NOMO-1 treated with dmso at 0.1 percent for 144 hours (cell line): ENCODE data around the gene GNA15.

ENCODE experiments used
- DNase-seq: peaks from one replicate; lab custom pipeline; 2025; ENCODE audit not compliant: unreplicated experiment; lab: John Stamatoyannopoulos, UW

Gene GNA15

DNA sequence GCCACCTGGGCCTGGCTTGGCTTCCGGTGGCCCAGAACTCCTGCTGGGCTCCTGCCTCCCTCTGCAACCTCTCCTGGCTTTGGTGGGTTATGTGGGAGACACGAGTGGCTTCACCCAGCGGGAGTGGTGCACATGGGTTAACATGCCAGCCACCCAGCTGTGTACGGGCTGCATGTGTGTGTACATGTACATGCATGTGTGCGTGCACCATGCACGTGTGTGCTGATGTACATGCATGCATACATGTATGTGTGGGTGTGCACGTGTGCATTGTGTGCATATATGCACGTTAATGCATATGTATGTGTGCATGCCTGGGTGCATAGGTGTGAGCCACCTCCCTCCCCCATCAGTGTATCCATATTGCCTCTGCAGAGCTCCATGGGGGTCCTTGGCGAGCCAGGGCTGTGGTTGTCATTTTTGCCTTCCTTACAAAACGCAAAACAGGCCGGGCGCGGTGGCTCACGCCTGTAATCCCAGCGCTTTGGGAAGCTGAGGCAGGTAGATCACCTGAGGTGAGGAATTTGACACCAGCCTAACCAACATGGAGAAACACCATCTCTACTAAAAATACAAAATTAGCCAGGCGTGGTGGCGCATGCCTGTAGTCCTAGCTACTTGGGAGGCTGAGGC lies 29.2 kb upstream of the GNA15 start:
- DNase-seq = no peak

DNA sequence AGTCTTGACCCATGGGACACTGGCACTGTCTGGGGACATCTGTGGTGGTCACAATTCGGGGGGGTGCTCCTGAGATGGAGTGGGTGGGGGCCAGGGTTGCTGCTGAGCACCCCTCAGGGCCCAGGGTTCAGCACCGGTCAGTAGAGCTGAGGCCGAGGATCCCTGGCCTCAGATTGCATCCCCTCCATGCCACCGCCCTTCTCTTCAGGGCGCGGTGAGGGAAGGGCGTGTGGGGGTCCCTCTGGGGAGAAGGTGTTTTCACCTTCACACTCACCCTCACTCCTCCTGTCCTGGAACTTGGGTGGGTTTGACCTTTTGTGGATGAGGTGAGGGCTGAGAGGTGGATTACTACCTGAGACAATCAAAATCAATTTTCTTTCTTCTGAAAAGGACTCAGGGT lies 28.2 kb upstream of the GNA15 start:
- DNase-seq = no peak

DNA sequence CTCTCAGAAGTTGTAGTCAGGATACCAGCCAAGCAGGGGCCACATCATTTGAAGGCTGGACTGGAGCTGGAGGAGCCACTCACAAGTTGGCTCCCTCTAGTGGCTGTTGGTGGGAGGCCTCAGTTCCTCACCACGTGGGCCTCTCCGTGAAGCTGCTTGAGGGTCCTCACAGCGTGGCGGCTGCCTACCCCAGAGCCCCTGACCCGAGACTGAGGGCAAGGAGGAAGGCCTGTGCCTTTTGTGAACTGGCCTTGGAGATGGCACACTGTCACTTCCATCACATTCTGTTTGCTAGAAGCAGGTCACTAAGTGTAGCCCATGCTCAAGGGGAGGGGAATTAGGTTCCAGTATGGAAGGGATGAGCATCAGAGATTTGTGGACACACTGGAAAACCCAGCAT lies 27.1 kb upstream of the GNA15 start:
- peak; percentile 66 for DNase-seq

DNA sequence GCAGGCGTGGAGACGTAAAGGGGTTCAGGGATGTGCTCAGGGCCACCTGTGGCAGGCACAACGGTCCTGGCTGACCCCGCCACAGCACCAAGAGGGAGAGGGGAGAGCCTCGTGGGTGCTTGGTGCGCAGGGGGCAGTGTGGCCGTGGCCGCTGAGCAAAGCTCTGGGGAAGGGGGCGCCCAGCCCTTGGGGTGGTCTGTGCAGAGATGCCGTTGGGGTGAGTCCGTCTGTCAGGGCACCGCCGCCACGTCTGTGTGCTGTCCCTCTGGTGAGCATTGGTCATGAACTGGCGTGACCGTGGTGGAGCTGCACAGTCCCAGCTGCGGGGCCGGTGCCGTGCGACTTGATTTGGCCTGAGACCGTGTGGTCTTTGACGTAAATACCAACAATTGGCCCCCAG lies 26.3 kb upstream of the GNA15 start:
- DNase-seq = no peak

DNA sequence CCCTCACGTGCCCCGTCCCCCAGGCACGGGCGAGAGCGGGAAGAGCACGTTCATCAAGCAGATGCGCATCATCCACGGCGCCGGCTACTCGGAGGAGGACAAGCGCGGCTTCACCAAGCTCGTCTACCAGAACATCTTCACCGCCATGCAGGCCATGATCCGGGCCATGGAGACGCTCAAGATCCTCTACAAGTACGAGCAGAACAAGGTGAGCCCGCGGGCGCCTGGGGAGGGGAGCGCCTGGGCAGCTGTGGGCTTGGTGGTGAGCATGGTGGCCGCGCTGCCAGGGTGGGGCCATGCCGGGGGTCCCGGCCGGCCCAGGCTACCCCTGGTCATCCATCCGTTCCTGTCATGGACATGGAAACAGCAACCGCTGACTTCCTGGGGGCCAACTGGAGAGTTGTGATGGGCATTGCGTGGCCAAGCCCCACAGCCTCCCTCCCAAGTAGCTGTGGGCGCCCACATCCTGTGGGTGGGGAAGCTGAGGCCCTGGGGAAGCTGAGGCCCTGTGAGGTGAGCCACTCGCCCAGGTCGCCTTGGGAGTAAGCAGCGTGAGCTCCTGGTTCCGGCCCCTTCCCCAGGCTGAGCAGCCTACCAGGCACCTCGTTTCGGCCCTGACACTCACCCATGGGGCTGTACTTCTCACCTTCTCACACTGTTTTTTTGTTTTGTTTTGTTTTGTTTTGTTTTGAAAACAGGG lies 25.6 kb upstream of the GNA15 start:
- no peak for DNase-seq

DNA sequence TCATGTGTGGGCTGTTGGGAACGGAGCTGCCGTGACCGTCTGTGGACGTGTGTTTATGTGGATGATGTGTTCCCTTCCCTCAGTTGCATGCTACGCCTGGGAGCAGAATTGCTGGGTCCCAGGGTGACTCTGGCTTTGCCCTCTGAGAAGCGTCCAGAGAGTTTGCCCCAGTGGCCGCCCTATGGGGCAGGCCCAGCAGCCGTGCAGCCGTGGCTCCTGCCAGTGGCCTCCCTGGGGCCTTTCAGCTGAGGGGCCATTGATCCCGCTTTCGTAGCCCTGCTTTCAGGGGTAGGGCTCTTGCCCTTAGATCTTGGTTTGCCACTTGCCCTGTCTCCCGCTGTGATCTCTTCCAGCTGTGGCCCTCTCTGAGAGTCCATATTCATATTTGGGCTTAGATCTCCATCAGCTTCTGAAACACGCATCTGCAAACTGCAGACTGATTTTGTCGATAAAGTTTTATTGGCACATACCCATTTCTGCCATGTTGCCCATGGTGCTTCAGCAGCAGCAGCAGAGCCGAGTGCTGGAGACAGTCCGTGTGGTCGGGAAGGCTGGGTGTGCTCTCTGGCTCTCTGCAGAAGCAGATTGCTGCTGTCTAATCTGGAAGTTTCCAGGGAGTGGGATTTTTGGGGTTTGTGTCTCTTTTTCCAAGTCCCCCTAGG lies 24.1 kb upstream of the GNA15 start:
- no peak for DNase-seq

DNA sequence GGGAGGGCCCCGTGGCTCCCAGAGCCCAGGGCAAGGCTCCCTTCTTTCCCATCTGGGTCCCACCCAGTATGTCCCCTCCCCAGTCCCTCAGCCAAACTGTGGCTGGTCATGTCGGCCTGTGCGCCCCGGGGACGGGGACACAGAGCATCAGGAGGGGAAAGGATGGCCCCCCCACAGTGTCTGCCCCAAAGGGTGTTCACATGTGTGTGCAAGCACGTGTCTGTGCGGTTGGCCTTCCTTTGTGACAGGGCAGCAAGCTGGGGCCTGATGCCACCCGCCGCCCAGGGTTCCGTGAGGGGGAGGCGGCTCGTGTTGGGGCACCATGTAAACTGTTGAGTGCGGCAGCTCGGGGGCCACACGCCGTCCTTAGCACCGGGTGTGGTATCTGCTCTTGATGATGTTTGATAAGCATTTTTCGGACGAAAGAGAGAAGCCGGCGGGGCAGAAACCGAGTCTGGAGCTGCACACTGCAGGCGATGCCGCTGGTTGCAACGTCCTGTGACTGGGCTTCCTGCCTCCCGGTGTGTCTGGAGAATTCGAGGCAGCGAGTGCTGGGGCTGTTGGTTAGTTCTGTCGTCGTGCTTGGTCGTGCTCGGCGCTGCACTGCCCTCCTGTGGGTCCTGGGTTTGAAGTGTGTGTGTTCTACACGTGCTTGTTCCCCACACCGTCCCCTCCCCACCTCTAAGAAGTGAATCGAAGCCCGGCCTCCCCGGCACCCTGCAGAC lies 23.3 kb upstream of the GNA15 start:
- DNase-seq = no peak

DNA sequence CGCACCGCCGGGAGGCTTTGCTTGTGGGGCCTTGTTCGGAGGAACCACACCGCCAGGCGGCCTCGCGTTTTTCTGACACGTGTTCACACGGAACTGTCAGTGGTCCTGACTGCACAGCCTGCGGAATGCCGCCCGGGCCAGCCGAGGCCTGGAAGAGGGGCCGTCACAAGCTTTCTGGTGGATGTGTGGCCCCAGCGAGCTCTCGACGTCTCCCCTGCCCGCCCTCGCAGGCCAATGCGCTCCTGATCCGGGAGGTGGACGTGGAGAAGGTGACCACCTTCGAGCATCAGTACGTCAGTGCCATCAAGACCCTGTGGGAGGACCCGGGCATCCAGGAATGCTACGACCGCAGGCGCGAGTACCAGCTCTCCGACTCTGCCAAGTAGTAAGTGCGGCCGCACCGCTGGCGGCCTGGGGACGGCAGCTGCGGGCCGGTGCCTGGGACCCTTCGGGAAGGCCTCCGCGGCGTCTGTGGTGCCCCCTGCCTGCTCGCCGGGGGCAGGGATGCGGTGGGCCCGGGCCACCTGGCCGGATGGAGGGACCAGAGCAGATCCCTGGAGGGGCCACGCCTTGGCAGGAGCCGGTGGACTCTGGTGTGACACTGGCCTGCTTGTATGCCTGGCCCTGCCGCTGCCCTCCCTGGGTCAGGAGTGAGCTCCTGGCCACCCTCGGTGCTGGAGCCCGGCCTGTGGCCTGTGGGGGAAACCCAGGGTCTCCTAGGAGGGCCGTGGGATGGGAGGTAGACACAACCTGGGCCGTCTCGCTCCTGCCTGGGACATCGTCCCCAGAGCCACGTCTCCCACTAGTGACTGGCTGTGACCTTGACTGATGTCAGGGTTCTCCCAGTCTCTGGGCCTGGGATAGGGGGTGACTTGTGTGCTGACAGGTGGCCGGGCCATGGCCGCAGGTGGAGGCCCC lies 22.5 kb upstream of the GNA15 start:
- no peak for DNase-seq

DNA sequence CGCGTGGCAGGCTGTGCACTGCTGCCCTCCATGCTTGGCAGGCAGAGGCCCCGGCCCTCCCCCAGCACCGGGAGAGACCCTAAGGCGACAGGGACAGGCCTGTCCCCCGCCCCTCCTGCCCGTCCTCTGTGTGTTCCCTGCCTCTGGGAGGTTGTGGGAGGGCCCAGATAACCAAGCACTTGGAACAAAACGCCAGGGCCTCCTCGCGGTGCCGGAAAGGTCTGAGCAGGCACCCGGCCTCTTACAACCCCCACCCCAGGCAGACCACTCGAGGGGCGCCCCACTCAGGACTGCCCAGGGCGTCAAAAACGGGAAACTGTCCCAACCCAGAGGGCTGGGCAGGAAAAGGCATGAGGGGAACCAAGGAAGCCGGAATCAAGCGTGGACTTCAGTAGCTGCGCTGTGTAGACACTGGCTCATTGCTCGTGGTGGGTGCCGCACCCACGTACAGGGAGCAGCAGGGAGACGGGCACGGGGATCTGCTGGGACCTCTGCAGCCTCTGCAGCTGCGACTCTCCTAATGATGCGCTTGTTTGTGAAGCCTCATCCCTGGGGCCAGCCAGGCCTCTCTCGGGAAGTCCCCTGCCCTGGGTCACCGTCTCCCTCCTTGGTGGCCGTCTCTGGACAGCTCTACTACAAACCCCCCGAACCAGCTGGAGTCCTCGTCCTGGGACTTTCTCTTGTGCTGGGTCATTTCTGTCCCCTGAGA lies 21.7 kb upstream of the GNA15 start:
- no peak for DNase-seq

DNA sequence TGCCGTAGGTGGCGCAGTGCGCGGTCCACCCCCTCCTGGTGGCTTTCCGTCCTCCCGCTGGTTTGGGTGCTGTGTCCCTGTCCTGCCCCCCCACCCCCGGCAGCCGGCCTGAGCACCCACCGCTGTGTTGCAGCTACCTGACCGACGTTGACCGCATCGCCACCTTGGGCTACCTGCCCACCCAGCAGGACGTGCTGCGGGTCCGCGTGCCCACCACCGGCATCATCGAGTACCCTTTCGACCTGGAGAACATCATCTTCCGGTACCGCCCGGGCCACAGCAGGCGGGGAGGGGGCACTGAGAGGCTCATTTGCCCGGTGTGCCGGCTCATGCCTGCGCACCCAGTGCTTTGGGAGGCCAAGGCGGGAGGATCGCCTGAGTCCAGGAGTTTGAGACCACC lies 21.0 kb upstream of the GNA15 start:
- DNase-seq = no peak

DNA sequence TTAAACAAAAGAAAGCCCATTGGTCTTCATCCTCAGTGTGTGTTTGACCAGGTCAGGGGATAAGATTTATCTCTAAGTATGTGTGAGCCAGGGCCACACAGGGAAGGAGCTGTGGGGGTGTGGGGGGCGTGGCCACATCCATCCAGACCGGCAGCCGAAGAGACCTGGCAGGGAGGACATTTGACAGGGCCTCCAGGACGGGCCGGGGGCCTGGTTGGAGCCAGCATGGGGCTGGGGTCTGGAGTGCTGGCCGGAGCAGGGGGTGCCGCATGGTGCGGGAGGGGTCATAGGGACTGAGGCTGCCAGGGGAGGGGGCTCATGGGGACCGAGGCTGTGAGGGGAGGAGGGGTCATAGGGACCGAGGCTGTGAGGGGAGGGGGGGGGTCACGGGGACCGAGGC lies 20.4 kb upstream of the GNA15 start:
- no peak for DNase-seq

DNA sequence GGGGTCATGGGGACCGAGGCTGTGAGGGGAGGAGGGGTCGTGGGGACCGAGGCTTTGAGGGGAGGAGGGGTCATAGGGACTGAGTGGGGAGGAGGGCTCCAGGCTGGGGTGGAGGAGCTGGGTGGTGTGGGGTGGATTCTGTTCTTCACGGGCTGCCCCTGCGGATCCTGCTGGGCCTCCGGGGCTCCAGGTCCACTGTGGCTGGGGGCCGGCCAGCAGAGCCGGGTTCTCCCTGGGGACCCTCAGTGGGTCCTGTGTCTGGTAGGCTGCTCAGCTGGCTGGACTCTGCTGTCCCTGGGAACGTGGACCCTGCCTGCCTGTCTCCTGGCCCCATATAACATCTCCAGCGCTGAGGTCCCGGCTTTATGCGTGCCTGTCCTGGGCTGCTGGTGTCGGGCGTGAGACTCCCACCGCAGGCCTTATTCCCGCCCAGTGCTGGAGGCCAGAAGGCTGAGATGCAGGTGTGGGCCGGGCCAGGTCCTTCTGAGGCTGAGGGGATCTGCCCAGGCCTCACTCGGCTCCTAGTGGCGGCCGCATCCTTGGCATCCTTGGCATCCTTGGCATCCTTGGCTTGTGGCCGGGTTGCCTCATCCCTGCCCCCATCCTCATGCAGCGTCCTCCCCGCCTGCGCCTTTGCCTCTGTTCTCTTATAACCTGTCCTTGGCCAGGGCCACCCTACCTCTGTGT lies 19.8 kb upstream of the GNA15 start:
- DNase-seq = no peak

DNA sequence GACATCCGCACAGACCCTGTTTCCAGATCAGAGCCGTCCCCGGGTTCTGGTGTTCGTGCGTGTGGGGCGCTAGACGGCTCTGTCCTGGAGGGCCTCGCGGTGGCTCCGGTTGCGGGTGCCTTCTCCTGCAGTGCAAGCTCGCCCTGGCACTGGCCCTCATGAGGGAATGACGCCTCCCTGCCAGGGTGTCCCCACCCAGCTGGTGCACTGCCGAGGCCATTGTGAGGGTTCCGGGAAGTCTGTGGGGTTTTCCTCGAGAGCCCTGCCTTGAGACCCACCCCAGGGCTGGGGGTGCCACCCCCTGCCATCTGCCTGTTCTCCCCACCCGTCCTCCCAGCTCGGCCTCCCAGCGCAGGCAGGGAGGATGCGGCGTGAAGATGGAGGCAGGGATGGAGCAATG lies 19.2 kb upstream of the GNA15 start:
- no peak for DNase-seq

DNA sequence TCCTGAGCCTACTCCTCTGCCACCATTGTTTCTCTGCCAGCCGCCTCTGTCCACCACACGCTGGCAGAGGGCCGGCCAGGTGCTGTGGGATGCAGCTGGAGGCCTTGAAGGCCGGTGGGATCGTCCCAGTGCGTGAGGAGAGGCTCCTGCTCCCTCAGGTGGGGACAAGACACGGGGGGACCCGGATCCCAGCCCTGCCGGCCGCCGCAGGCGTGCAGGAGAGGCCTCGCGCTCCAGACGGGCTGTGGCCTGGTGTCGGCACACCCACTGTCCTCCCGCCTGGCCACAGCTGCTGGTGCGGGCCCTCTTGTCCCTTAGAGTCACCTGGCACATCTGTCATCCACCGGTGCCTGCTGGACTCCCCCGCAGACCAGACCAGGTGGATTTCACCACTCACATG lies 18.1 kb upstream of the GNA15 start:
- DNase-seq = no peak

DNA sequence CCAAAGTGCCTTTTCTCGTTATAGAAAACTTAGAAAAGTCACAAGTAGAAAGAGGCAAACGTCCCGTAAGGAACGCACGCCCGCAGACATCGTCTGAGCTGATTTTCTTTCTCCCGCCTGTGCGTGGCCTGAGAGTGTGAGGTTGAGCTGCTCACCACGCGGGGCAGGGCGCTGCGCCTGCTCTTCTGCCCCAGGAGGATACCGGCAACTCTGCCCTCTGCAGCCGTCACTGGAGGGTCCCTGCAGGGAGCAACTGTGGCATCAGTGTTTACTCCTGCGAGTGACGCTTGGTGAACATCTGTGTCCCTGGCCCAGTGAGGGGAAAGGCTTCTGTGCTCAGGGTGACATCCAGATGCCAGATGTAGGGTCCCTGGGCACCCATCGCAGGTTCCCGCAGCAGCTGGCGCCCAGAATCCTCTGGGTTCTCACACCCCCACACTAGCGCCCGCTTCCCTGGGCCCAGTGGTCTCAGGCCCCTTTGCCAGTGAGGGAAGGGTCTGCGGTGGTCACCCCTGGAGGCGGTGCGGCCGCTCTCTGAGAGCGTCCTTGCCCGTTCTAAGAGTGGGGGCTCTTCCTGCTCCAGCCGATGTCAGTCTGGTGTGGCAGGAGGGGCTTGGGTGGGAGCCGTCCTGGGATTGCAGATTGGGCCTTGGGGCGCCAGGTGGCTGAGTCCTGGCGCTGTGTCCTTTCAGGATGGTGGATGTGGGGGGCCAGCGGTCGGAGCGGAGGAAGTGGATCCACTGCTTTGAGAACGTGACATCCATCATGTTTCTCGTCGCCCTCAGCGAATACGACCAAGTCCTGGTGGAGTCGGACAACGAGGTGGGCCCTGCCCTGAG lies 17.4 kb upstream of the GNA15 start:
- DNase-seq = no peak

DNA sequence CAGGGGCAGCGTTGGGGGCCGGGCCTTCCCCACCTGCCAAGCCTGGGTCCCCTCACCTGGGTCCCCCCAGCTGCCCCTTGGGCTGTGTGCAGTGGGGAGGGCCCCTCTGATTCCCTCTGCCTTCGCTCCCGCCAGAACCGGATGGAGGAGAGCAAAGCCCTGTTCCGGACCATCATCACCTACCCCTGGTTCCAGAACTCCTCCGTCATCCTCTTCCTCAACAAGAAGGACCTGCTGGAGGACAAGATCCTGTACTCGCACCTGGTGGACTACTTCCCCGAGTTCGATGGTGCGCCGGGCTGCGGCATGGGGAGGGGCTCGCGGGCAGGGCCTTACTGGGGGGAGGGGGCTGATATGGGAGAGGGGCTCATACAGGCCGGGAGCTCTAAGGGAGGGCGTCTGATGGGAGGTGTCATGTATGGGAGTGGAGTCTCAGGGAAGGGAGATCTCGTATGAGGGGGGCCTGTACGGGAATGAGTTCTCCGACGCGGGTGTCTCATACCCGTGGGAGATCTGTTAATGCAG lies 16.7 kb upstream of the GNA15 start:
- no peak for DNase-seq

DNA sequence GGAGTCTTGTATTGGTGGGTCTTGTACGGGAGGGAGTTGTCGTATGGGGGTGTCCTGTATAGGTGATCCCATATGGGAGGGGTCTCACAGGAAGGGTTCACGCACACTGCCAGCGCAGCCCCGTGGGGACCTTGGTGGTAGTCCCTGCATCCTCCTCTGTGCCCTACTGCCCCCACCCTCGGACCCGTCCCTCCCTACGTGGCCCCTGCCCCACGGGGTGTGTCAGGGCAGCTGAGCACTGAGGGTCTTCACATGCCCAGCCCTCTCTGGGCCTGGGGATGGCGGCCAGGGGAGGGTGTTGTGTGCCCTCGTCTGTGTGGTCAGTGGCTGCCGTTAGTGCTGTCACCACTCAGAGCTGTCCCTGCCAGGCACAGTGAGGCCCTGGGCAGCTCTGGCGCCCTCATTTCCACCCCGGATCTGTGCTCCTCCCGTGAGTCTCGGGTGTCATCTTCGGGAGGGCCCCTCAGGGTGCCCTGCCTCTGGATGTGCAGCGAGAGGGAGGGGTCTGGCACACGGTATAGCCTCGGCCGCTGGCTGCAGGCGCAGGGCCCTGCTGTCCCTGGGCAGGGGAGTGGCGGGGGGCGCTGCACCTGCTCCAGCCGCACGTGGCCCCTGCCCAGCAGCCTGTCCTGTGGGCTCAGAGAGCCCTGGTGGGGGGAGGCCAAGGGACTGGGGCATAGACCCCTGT lies 16.0 kb upstream of the GNA15 start:
- DNase-seq = no peak
